ENCODE results near the gene DPP8.
A peak's percentile ranks its signal among the peaks of the same experiment; 100 is the strongest.

Gene DPP8

DNA sequence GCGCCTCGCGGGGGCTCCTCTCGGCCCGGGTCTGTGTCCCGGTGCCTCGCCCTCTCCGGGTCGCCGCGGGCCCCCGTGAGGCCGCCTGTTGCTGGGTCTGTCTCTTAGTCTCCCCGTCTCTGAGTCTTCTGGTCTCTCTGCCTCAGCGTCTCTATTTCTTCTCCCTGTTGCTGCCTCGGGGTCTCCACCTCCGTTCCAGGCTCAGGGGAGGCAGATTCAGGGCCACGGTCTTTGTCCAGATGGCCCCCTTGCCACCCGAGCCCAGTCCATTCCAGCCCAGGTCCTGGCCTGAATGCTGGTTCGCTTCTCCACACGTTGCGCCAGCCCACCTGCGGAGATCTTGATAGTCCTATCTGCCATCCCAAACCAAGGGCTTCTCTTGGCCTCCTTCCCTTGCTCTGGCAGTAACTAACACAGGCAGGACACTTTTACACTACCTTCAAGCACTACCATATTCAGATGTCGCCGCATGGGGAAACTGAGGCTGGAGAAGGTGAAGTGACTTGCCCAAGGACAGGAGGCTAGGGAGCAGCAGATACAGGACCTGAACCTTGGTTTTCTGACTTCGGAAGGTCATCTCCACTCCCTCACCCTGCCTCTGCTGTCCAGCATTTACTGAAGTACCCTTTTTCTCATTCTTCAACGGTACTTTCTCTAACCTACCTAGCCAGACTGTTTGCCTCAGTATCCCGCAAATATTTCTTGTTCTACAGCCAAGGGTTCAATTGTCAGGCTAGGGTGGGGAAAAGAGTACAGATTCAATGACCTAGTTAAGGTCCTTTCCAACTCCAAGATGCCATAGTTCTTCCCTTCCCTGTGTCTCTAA, 94.1 kb downstream of the DPP8 start (continued):
- 0 out of 2 replicates have a peak, but pooled peaks have one; percentile 31 for TF ChIP-seq KLF8 (tag by site-specific recombination; IDR thresholded peaks at IDR 0.05)
- peak; percentile 78 for TF ChIP-seq ZIC2 (tag by site-specific recombination; IDR thresholded peaks at IDR 0.05)
- peak; percentile 68 for TF ChIP-seq ZBTB8A (tag by site-specific recombination; IDR thresholded peaks at IDR 0.05)
- TF ChIP-seq, protein P1, sequence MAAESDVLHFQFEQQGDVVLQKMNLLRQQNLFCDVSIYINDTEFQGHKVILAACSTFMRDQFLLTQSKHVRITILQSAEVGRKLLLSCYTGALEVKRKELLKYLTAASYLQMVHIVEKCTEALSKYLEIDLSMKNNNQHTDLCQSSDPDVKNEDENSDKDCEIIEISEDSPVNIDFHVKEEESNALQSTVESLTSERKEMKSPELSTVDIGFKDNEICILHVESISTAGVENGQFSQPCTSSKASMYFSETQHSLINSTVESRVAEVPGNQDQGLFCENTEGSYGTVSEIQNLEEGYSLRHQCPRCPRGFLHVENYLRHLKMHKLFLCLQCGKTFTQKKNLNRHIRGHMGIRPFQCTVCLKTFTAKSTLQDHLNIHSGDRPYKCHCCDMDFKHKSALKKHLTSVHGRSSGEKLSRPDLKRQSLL (tag by site-specific recombination; IDR thresholded peaks at IDR 0.05): no peak
- TF ChIP-seq ZBTB20 (tag by site-specific recombination; IDR thresholded peaks at IDR 0.05): peak; percentile 75
- TF ChIP-seq ZNF155 (tag by site-specific recombination; IDR thresholded peaks at IDR 0.05): no peak
- TF ChIP-seq ZNF529 (tag by site-specific recombination; IDR thresholded peaks at IDR 0.05; ENCODE audit: insufficient replicate concordance): no peak
- TF ChIP-seq, protein P2, sequence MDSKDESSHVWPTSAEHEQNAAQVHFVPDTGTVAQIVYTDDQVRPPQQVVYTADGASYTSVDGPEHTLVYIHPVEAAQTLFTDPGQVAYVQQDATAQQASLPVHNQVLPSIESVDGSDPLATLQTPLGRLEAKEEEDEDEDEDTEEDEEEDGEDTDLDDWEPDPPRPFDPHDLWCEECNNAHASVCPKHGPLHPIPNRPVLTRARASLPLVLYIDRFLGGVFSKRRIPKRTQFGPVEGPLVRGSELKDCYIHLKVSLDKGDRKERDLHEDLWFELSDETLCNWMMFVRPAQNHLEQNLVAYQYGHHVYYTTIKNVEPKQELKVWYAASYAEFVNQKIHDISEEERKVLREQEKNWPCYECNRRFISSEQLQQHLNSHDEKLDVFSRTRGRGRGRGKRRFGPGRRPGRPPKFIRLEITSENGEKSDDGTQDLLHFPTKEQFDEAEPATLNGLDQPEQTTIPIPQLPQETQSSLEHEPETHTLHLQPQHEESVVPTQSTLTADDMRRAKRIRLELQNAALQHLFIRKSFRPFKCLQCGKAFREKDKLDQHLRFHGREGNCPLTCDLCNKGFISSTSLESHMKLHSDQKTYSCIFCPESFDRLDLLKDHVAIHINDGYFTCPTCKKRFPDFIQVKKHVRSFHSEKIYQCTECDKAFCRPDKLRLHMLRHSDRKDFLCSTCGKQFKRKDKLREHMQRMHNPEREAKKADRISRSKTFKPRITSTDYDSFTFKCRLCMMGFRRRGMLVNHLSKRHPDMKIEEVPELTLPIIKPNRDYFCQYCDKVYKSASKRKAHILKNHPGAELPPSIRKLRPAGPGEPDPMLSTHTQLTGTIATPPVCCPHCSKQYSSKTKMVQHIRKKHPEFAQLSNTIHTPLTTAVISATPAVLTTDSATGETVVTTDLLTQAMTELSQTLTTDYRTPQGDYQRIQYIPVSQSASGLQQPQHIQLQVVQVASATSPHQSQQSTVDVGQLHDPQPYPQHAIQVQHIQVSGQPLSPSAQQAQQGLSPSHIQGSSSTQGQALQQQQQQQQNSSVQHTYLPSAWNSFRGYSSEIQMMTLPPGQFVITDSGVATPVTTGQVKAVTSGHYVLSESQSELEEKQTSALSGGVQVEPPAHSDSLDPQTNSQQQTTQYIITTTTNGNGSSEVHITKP (tag by site-specific recombination; IDR thresholded peaks at IDR 0.05): no peak
- TF ChIP-seq, protein P3, sequence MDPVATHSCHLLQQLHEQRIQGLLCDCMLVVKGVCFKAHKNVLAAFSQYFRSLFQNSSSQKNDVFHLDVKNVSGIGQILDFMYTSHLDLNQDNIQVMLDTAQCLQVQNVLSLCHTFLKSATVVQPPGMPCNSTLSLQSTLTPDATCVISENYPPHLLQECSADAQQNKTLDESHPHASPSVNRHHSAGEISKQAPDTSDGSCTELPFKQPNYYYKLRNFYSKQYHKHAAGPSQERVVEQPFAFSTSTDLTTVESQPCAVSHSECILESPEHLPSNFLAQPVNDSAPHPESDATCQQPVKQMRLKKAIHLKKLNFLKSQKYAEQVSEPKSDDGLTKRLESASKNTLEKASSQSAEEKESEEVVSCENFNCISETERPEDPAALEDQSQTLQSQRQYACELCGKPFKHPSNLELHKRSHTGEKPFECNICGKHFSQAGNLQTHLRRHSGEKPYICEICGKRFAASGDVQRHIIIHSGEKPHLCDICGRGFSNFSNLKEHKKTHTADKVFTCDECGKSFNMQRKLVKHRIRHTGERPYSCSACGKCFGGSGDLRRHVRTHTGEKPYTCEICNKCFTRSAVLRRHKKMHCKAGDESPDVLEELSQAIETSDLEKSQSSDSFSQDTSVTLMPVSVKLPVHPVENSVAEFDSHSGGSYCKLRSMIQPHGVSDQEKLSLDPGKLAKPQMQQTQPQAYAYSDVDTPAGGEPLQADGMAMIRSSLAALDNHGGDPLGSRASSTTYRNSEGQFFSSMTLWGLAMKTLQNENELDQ (tag by site-specific recombination; IDR thresholded peaks at IDR 0.05; ENCODE audit: low read depth): no peak
- TF ChIP-seq ZNF391 (tag by site-specific recombination; IDR thresholded peaks at IDR 0.05; ENCODE audit: borderline replicate concordance, low read depth): no peak
- no peak for TF ChIP-seq ZNF837 (tag by site-specific recombination; IDR thresholded peaks at IDR 0.05)
- TF ChIP-seq, protein P4, sequence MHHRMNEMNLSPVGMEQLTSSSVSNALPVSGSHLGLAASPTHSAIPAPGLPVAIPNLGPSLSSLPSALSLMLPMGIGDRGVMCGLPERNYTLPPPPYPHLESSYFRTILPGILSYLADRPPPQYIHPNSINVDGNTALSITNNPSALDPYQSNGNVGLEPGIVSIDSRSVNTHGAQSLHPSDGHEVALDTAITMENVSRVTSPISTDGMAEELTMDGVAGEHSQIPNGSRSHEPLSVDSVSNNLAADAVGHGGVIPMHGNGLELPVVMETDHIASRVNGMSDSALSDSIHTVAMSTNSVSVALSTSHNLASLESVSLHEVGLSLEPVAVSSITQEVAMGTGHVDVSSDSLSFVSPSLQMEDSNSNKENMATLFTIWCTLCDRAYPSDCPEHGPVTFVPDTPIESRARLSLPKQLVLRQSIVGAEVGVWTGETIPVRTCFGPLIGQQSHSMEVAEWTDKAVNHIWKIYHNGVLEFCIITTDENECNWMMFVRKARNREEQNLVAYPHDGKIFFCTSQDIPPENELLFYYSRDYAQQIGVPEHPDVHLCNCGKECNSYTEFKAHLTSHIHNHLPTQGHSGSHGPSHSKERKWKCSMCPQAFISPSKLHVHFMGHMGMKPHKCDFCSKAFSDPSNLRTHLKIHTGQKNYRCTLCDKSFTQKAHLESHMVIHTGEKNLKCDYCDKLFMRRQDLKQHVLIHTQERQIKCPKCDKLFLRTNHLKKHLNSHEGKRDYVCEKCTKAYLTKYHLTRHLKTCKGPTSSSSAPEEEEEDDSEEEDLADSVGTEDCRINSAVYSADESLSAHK (tag by site-specific recombination; IDR thresholded peaks at IDR 0.05): no peak
- no peak for TF ChIP-seq HOXD13 (CRISPR knock-in tag; IDR thresholded peaks at IDR 0.05; ENCODE audit: borderline replicate concordance)
- no peak for TF ChIP-seq PRDM1 (tag by site-specific recombination; IDR thresholded peaks at IDR 0.05)
- TF ChIP-seq ZNF292 (tag by site-specific recombination; IDR thresholded peaks at IDR 0.05; ENCODE audit: borderline replicate concordance, low read depth): no peak
- TF ChIP-seq, protein P5, sequence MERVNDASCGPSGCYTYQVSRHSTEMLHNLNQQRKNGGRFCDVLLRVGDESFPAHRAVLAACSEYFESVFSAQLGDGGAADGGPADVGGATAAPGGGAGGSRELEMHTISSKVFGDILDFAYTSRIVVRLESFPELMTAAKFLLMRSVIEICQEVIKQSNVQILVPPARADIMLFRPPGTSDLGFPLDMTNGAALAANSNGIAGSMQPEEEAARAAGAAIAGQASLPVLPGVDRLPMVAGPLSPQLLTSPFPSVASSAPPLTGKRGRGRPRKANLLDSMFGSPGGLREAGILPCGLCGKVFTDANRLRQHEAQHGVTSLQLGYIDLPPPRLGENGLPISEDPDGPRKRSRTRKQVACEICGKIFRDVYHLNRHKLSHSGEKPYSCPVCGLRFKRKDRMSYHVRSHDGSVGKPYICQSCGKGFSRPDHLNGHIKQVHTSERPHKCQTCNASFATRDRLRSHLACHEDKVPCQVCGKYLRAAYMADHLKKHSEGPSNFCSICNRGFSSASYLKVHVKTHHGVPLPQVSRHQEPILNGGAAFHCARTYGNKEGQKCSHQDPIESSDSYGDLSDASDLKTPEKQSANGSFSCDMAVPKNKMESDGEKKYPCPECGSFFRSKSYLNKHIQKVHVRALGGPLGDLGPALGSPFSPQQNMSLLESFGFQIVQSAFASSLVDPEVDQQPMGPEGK (tag by site-specific recombination; IDR thresholded peaks at IDR 0.05): peak; percentile 77
- TF ChIP-seq, protein P6, sequence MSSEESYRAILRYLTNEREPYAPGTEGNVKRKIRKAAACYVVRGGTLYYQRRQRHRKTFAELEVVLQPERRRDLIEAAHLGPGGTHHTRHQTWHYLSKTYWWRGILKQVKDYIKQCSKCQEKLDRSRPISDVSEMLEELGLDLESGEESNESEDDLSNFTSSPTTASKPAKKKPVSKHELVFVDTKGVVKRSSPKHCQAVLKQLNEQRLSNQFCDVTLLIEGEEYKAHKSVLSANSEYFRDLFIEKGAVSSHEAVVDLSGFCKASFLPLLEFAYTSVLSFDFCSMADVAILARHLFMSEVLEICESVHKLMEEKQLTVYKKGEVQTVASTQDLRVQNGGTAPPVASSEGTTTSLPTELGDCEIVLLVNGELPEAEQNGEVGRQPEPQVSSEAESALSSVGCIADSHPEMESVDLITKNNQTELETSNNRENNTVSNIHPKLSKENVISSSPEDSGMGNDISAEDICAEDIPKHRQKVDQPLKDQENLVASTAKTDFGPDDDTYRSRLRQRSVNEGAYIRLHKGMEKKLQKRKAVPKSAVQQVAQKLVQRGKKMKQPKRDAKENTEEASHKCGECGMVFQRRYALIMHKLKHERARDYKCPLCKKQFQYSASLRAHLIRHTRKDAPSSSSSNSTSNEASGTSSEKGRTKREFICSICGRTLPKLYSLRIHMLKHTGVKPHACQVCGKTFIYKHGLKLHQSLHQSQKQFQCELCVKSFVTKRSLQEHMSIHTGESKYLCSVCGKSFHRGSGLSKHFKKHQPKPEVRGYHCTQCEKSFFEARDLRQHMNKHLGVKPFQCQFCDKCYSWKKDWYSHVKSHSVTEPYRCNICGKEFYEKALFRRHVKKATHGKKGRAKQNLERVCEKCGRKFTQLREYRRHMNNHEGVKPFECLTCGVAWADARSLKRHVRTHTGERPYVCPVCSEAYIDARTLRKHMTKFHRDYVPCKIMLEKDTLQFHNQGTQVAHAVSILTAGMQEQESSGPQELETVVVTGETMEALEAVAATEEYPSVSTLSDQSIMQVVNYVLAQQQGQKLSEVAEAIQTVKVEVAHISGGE (tag by site-specific recombination; conservative IDR thresholded peaks at IDR 0.05; ENCODE audit: low read depth): no peak
- TF ChIP-seq ZNF426 (tag by site-specific recombination; IDR thresholded peaks at IDR 0.05): no peak
- TF ChIP-seq ZNF555 (tag by site-specific recombination; conservative IDR thresholded peaks at IDR 0.05): no peak
- no peak for TF ChIP-seq ZXDB (tag by site-specific recombination; IDR thresholded peaks at IDR 0.05)
